ENCODE data around the gene DDX27. TPM values are rescaled to one million over a fixed set of nuclear protein-coding genes. Genes with fewer than 3 reads are reported as not detected.

DDX27 gene
- total RNA-seq, 1 donor from 2014 or later: 17.3 TPM

DNA sequence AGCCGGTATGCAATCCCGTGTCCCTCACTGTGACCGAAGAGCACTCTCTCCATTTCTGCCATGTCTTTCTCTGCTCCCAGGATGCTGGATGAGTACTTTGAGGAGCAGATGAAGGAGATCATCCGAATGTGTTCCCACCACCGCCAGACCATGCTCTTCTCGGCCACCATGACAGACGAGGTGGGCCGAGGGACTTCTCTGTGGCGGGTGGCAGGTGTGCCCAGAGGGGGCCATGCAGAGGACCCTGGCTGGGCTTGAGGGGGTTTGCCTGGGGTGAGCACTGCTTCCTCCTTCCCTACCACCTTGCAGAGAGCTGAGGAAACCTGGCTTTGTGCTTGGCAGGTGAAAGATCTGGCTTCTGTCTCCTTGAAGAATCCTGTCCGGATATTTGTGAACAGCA, 14.0 kb downstream of the DDX27 start:
- H3K4me1 ChIP-seq: no peaks in the 10 kb centered on the region
- no peaks in the 10 kb centered on the region for H3K27me3 ChIP-seq
- intact Hi-C loops (cut with DNase I): no loop called here
- H3K36me3 ChIP-seq: peaks cover 83 to 89% of the 10 kb centered on the region in 2 donors
- TF ChIP-seq, protein P1, sequence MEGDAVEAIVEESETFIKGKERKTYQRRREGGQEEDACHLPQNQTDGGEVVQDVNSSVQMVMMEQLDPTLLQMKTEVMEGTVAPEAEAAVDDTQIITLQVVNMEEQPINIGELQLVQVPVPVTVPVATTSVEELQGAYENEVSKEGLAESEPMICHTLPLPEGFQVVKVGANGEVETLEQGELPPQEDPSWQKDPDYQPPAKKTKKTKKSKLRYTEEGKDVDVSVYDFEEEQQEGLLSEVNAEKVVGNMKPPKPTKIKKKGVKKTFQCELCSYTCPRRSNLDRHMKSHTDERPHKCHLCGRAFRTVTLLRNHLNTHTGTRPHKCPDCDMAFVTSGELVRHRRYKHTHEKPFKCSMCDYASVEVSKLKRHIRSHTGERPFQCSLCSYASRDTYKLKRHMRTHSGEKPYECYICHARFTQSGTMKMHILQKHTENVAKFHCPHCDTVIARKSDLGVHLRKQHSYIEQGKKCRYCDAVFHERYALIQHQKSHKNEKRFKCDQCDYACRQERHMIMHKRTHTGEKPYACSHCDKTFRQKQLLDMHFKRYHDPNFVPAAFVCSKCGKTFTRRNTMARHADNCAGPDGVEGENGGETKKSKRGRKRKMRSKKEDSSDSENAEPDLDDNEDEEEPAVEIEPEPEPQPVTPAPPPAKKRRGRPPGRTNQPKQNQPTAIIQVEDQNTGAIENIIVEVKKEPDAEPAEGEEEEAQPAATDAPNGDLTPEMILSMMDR (IDR thresholded peaks at IDR 0.05): no peak
- no peak overlapping the region for H3K4me3 ChIP-seq
- no peak overlapping the region for H3K27ac ChIP-seq
- no peaks in the 10 kb centered on the region for H3K9me3 ChIP-seq
- no peak for DNase-seq (ENCODE audit: low spot score in 2 of 2)

DNA sequence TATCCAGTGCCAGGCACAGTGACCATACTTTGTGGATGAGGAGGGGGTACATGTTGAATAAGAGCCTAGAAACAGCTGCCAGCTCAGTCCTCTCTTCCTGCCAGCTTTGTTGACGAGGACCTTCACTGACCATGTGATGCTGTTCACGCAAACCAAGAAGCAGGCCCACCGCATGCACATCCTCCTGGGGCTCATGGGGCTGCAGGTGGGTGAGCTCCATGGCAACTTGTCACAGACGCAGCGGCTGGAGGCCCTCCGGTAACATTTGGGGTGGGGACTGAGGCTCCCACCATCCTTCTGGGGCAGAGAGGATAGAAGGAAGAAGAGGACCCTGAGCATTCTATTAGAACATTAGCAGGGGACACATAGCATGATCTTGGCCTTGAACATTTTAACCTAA, 15.6 kb downstream of the DDX27 start:
- intact Hi-C loops (cut with DNase I): no loop called here
- H3K4me3 ChIP-seq: no peak overlapping the region
- H3K27ac ChIP-seq: no peak overlapping the region
- H3K9me3 ChIP-seq: no peaks in the 10 kb centered on the region
- H3K36me3 ChIP-seq: peaks cover 88 to 92% of the 10 kb centered on the region in 2 donors
- TF ChIP-seq, protein P1 (IDR thresholded peaks at IDR 0.05): no peak
- no peak for DNase-seq (ENCODE audit: low spot score in 2 of 2)
- no peaks in the 10 kb centered on the region for H3K27me3 ChIP-seq
- no peaks in the 10 kb centered on the region for H3K4me1 ChIP-seq

DNA sequence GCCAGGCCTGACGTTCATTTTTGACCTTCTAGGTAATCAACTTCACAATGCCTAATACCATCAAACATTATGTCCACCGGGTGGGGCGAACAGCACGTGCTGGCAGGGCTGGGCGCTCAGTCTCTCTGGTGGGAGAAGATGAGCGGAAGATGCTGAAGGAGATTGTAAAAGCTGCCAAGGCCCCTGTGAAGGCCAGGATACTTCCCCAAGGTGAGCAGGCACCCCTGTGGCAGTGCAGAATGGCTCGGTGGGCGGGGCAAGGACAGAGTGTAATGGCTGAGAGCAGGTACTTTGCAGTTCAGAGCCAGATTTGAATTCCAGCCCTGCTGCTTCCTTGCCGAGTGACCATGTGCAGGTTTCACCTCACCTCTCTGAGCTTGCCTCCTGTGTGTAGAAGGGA, 17.1 kb downstream of the DDX27 start:
- intact Hi-C loops (cut with DNase I): no loop called here
- peaks cover 77 to 91% of the 10 kb centered on the region in 2 donors for H3K36me3 ChIP-seq

DNA sequence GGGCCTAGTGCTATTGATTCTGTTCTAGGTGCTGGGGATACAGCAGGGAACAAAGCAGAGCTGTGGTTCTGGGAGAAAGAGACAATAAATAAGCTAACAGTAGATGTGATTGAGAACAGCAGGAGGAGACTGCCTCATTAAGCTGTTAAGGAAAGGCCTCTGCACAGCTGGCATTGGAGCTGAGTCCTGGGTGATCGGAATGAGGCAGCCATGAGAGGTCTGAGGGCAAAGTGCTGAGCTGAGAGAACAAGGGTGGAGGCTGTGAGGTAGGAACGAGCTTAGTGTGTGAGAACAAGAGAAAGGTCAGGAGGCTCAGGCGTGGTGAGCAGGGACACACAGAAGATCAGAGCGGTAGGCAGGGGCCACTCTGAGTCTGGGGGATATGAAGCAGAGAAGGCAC, 18.3 kb downstream of the DDX27 start:
- Histone ChIP-seq H3K4me3 (no peak overlapping the region), H3K36me3 (peaks cover 81 to 95% of the 10 kb centered on the region in 2 donors), H3K9me3 (no peaks in the 10 kb centered on the region), H3K4me1 (no peaks in the 10 kb centered on the region), H3K27ac (no peak overlapping the region), H3K27me3 (no peaks in the 10 kb centered on the region)
- intact Hi-C loops (cut with DNase I): no loop called here
- TF ChIP-seq, protein P1 (IDR thresholded peaks at IDR 0.05): no peak
- DNase-seq (ENCODE audit: low spot score in 2 of 2): no peak

More for the DNA sequence above, 17.1 kb downstream of the DDX27 start:
- no peaks in the 10 kb centered on the region for H3K9me3 ChIP-seq
- TF ChIP-seq, protein P1 (IDR thresholded peaks at IDR 0.05): no peak
- DNase-seq (ENCODE audit: low spot score in 2 of 2): no peak
- no peaks in the 10 kb centered on the region for H3K4me1 ChIP-seq
- no peak overlapping the region for H3K27ac ChIP-seq
- H3K4me3 ChIP-seq: no peak overlapping the region
- no peaks in the 10 kb centered on the region for H3K27me3 ChIP-seq

DNA sequence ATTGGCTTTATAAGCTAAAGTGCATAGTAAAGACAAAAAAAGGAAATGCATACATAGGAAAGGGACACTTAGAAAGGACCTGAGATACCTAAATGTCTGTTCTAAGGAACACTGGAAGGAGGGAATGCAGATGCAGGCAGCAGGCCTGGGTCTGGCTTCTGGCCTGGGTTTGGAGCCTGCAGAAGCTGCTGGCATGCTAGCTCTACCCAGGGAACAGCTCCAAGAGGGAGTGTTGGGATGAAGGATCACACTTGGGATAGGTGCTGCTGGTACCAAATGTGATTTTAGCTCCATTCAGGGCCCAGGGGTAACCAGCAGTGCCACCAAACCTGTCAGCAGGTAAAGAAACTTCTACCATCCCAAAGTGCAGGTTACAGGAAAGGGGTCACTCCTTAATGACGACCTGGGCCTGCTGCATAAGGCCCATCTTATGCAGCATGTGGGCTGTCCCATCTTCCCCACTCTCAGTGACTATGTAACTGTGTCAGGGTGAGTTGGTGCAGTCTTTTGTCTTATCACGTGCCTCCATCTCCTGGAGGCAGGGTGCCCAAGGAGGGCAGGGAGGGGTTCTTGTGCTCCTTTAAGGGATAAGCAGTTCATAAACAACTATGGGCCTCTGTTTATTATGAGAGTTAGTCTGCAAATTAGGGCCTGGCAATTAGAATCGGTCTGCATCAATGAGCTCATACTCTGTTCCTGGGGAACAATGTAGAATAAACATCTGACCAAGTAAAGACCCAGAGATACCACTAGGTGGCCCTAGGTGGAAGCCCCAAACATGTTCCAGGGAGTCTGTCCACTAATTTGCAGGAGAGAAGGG, 26.9 kb downstream of the DDX27 start:
- Histone ChIP-seq H3K27me3 (no peaks in the 10 kb centered on the region), H3K4me1 (no peaks in the 10 kb centered on the region), H3K4me3 (no peak overlapping the region), H3K9me3 (no peaks in the 10 kb centered on the region), H3K36me3 (peaks cover 94 to 99% of the 10 kb centered on the region in 2 donors), H3K27ac (peak overlapping the region in 1 of 2 donors; percentile 47)
- no peak for DNase-seq (ENCODE audit: low spot score in 2 of 2)
- TF ChIP-seq, protein P1 (IDR thresholded peaks at IDR 0.05): peak; percentile 28 to 62 (median 36)
- intact Hi-C loops (cut with DNase I): loop anchor here (10.0 kb wide), 1 partner anchor 79 kb away; no protein-coding TSS in a partner anchor

Data from ascending aorta (tissue), 2 donors.